Colonic mucosa (tissue), 4 donors: ENCODE measurements around the gene HOXB6. TPM values are rescaled to one million over a fixed set of nuclear protein-coding genes. Genes with fewer than 3 reads are reported as not detected.

Experiments
- DNase-seq: peaks from one replicate; pipeline ENCODE4 v3.0.0-alpha.2; 2020
- H3K27ac ChIP-seq: fragments of 200-600 bp; one replicate; pipeline ENCODE4 v1.8.0; 2021
- H3K27me3 ChIP-seq: fragments of 200-600 bp; one replicate; pipeline ENCODE4 v1.8.0; 2021
- H3K36me3 ChIP-seq: fragments of 200-600 bp; one replicate; pipeline ENCODE4 v1.8.0; 2021
- H3K4me1 ChIP-seq: fragments of 200-600 bp; one replicate; pipeline ENCODE4 v1.8.0; 2021; ENCODE audit warnings: mild to moderate bottlenecking
- H3K4me3 ChIP-seq: fragments of 200-600 bp; one replicate; pipeline ENCODE4 v1.8.0; 2021
- H3K9ac ChIP-seq, 2 donors: one replicate each; pipeline ENCODE4 v1.7.0; 2013; ENCODE audit warnings: control low read depth in 2 of 2, low read depth in 2 of 2, low read length in 2 of 2
- H3K9me3 ChIP-seq: fragments of 200-600 bp; one replicate; pipeline ENCODE4 v1.8.0; 2021
- CTCF ChIP-seq: fragments of 200-600 bp; IDR thresholded peaks from one replicate; pipeline ENCODE4 v1.8.0; 2022; ENCODE audit warnings: antibody characterized with exemption, mild to moderate bottlenecking
- intact Hi-C: fragments of 100-400 bp; cut with DNase I; formaldehyde crosslinking; loops from one replicate; pipeline ENCODE4 v1.14.1; 2022
- total RNA-seq, 2 donors: library from RNA; stranded (reverse); fragmentation: NEBNext Ultra II Directional in 1 of 2; extraction: Animal tissue kit (Norgen Biotek cat#: 25700) in 1 of 2; gene quantifications; one replicate each; pipeline ENCODE4 v1.2.1, GENCODE V29; 2021
- donor health status: healthy.
- donor health status: DM: no; HTN: no; CAD: no.
- donor health status: DM: no; HTN: no; CAD: no.

The HOXB6 gene
- total RNA-seq, 2 donors from 2014 or later, result 30.0 to 71.0 TPM

- DNase-seq, result no peak
- Histone ChIP-seq H3K4me1 (peaks cover 13% of the 10 kb centered on the region), H3K36me3 (no peaks in the 10 kb centered on the region), H3K27ac (no peak within 1 kb of the TSS), H3K9me3 (no peaks in the 10 kb centered on the region), H3K9ac (peak within 1 kb of the TSS; percentile 71 to 75), H3K27me3 (peaks cover 34% of the 10 kb centered on the region), H3K4me3 (peak within 1 kb of the TSS; percentile 57)
- TF ChIP-seq CTCF, result no peak
- intact Hi-C loops, result loop anchor here (5.0 kb wide), 1 partner anchor 273 kb away; no protein-coding TSS in a partner anchor
These were observed 10.5 kb upstream of the HOXB6 start, which contains the start of gene HOXB8 for GRCh38 chr17:48615047-48615962. TSS of gene HOXB8 (minus strand) at chr17:48615292. CDS start at chr17:48614704, 588 bp downstream.

- no peaks in the 10 kb centered on the region for H3K36me3 ChIP-seq
- peaks cover 15% of the 10 kb centered on the region for H3K4me1 ChIP-seq
- intact Hi-C loops, result no loop called here
- H3K27ac ChIP-seq, result no peak overlapping the region
- no peaks in the 10 kb centered on the region for H3K9me3 ChIP-seq
- H3K9ac ChIP-seq, result peak overlapping the region; percentile 71 to 75
- peak overlapping the region; percentile 57 for H3K4me3 ChIP-seq
- DNase-seq, result no peak
- no peak for TF ChIP-seq CTCF
- H3K27me3 ChIP-seq, result peaks cover 32% of the 10 kb centered on the region
These were observed 9.3 kb upstream of the HOXB6 start for GRCh38 chr17:48613862-48614694.

- Histone ChIP-seq H3K36me3 (no peaks in the 10 kb centered on the region), H3K27ac (peak overlapping the region; percentile 80), H3K9me3 (no peaks in the 10 kb centered on the region), H3K4me3 (peak overlapping the region; percentile 57), H3K9ac (peak overlapping the region; percentile 80 to 89), H3K4me1 (peaks cover 11% of the 10 kb centered on the region), H3K27me3 (peaks cover 29% of the 10 kb centered on the region)
- no peak for TF ChIP-seq CTCF
- DNase-seq, result no peak
- intact Hi-C loops, result no loop called here
These were observed 8.3 kb upstream of the HOXB6 start for GRCh38 chr17:48612854-48613691.

- intact Hi-C loops, result no loop called here
- H3K4me1 ChIP-seq, result peaks cover 5% of the 10 kb centered on the region
- peak overlapping the region; percentile 80 for H3K27ac ChIP-seq
These were observed 7.7 kb upstream of the HOXB6 start for GRCh38 chr17:48612456-48612853.

More at GRCh38 chr17:48612456-48612853, 7.7 kb upstream of the HOXB6 start:
- peak overlapping the region; percentile 80 to 89 for H3K9ac ChIP-seq
- no peaks in the 10 kb centered on the region for H3K36me3 ChIP-seq
- DNase-seq, result no peak
- TF ChIP-seq CTCF, result no peak
- H3K9me3 ChIP-seq, result no peaks in the 10 kb centered on the region
- peaks cover 23% of the 10 kb centered on the region for H3K27me3 ChIP-seq
- H3K4me3 ChIP-seq, result peak overlapping the region; percentile 57
